ENCODE results near the gene FHOD3.

FHOD3 gene

DNA sequence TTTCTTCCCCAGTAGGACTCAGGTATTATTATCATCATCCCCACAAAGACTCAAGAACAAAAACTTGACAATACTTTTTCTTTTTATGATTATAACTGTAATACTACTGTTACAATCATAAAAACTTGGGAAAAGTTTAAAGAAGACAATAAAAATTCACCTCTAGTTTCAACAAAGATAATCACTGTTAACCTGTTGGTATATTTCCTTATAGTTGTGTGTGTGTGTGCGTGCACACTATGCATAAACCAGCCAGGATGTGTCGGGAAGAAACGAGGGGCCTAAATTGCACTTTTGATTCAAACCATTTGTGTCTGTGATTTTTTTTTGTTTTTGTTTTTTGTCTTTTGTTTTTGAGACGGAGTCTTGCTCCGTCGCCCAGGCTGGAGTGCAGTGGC, 298.3 kb downstream of the FHOD3 start:
- TF ChIP-seq GATA3 (IDR thresholded peaks at IDR 0.05; ENCODE audit: low read depth, low read length) (no peak), GATA2 (IDR thresholded peaks at IDR 0.05; ENCODE audit: low read depth, low read length) (no peak)

GRCh38 chr18:36597636-36598035, 300.1 kb downstream of the FHOD3 start:
- TF ChIP-seq GATA3 (IDR thresholded peaks at IDR 0.05; ENCODE audit: low read depth, low read length), result no peak
- no peak for TF ChIP-seq GATA2 (IDR thresholded peaks at IDR 0.05; ENCODE audit: low read depth, low read length)

DNA sequence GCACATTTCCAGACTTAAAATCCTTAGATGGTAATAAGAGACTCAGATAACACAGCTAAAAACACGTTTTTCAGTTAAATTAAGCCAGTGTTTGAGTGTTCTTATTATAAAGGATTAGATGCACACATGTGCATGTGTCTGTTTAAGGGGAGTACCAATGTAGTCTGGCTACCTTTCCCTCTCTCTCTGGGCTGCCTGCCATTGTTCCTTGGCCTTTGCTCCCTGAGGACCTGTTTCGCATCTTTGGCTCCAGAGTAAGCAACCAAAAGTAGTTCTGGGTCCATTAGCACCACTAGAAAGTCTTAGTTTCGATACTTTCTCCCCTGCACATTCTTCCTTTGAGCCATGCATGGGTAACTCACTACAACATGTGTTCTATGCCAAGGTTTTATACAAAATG, 303.0 kb downstream of the FHOD3 start:
- no peak for TF ChIP-seq GATA2 (IDR thresholded peaks at IDR 0.05; ENCODE audit: low read depth, low read length)
- no peak for TF ChIP-seq GATA3 (IDR thresholded peaks at IDR 0.05; ENCODE audit: low read depth, low read length)

DNA sequence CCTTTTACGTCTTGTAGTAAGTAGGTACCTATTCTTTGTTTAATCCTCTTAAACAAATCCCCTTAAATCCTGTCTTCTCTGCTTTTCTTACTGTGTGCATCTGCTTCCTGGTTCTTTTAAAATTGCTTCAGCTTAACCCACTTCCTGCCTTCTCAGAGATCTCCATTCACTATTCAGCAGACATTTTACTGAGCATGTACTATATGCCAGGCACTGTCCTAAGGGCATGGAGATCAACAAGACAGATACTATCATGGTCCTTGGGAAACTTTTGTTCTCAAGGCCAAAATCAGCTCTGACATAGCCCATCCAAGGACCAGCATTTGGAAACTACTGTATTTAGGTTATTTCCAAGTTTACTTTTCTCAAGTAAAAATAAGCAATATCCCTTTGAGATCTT, 303.8 kb downstream of the FHOD3 start:
- no peak for TF ChIP-seq GATA3 (IDR thresholded peaks at IDR 0.05; ENCODE audit: low read depth, low read length)
- TF ChIP-seq GATA2 (IDR thresholded peaks at IDR 0.05; ENCODE audit: low read depth, low read length), result no peak

GRCh38 chr18:36602071-36602470, 304.6 kb downstream of the FHOD3 start:
- TF ChIP-seq GATA2 (IDR thresholded peaks at IDR 0.05; ENCODE audit: low read depth, low read length) (no peak), GATA3 (IDR thresholded peaks at IDR 0.05; ENCODE audit: low read depth, low read length) (no peak)

- TF ChIP-seq GATA3 (IDR thresholded peaks at IDR 0.05; ENCODE audit: low read depth, low read length) (no peak), GATA2 (IDR thresholded peaks at IDR 0.05; ENCODE audit: low read depth, low read length) (no peak)
Measured at GRCh38 chr18:36602620-36603019, 305.1 kb downstream of the FHOD3 start.

DNA sequence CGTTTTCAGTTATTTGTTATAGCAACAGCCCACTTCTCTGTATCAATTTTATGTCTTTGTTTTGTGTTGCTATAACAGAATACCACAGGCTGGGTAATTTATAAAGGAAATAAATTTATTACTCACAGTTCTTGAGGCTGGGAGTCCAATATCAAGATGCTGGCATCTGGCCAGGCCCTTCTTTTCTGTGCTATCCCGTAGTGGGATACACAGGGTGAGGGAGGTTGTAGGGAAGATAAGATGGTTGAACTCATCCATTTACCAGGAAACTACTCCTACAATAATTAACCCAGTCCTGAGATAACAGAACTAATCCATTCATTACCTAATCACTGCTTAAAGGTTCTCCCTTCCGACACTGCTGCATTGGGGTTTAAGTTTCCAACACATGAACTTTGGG, 310.6 kb downstream of the FHOD3 start:
- TF ChIP-seq GATA3 (IDR thresholded peaks at IDR 0.05; ENCODE audit: low read depth, low read length) (no peak), GATA2 (IDR thresholded peaks at IDR 0.05; ENCODE audit: low read depth, low read length) (no peak)

GRCh38 chr18:36610258-36610657, 312.7 kb downstream of the FHOD3 start:
- TF ChIP-seq GATA3 (IDR thresholded peaks at IDR 0.05; ENCODE audit: low read depth, low read length), result no peak
- TF ChIP-seq GATA2 (IDR thresholded peaks at IDR 0.05; ENCODE audit: low read depth, low read length), result no peak

DNA sequence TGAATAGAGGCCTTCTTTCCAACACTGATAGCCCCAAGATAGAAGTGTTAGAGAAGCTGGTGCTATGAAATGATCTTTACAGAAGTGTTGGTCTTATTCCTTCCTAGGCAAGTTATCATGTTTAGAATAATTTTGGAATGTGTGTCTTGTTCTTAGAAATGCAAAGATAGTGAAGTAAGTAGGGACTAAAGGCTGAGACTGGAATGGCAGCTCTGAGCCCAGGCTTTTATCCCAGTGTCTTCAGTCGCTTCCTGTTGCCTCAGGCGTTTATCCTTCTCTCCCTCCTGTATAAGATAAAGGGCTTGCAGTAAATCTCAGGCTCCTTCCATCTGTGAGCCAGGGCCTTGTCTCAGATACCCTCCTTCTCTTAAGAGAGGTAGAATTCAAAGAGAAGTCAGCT, 313.1 kb downstream of the FHOD3 start:
- TF ChIP-seq GATA3 (IDR thresholded peaks at IDR 0.05; ENCODE audit: low read depth, low read length), result no peak

DNA sequence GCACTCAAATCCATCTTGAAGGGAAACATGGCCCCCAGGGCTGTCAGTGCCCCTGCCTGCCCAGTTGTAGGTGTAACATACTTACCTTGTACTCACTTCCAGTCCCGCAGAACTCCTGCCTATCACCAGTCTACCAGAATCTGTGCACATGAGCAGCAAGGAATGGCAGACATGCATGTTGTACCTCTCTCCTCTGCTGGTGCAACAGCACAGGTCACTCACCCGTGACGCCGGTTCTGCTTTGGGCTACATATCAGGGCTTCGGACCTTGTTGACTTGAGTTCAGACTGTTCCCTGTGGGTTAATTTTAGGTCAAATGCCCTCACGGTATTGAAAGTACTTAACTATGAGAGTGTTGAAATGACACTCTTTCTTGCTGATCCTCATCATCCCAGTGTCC, 315.6 kb downstream of the FHOD3 start:
- TF ChIP-seq GATA3 (IDR thresholded peaks at IDR 0.05; ENCODE audit: low read depth, low read length) (no peak), GATA2 (IDR thresholded peaks at IDR 0.05; ENCODE audit: low read depth, low read length) (no peak)

DNA sequence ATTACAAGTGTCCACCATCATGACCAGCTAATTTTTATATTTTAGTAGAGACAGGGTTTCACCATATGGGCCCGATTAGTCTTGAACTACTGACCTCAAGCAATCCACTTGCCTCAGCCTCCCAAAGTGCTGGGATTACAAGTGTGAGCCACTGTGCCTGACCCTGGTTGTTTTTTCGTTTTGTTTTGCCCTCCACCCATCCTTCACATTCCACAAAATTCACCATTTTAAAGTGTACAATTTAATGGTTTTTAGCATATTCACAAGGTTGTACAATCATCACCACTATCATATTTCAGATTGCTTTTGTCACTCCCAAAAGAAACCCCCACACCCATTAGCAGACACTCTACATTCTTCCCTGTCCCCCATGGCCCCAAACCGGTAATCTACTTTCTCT, 316.3 kb downstream of the FHOD3 start:
- no peak for TF ChIP-seq GATA2 (IDR thresholded peaks at IDR 0.05; ENCODE audit: low read depth, low read length)
- TF ChIP-seq GATA3 (IDR thresholded peaks at IDR 0.05; ENCODE audit: low read depth, low read length), result no peak

- no peak for TF ChIP-seq GATA3 (IDR thresholded peaks at IDR 0.05; ENCODE audit: low read depth, low read length)
Measured at GRCh38 chr18:36620788-36621187, 323.3 kb downstream of the FHOD3 start.

- TF ChIP-seq GATA3 (IDR thresholded peaks at IDR 0.05; ENCODE audit: low read depth, low read length), result no peak
- no peak for TF ChIP-seq GATA2 (IDR thresholded peaks at IDR 0.05; ENCODE audit: low read depth, low read length)
Measured at GRCh38 chr18:36622610-36623009, 325.1 kb downstream of the FHOD3 start.

- no peak for TF ChIP-seq GATA2 (IDR thresholded peaks at IDR 0.05; ENCODE audit: low read depth, low read length)
- TF ChIP-seq GATA3 (IDR thresholded peaks at IDR 0.05; ENCODE audit: low read depth, low read length), result no peak
Measured at GRCh38 chr18:36623091-36623490, 325.6 kb downstream of the FHOD3 start.

- no peak for TF ChIP-seq GATA2 (IDR thresholded peaks at IDR 0.05; ENCODE audit: low read depth, low read length)
- no peak for TF ChIP-seq GATA3 (IDR thresholded peaks at IDR 0.05; ENCODE audit: low read depth, low read length)
Measured at GRCh38 chr18:36623681-36624190, 326.2 kb downstream of the FHOD3 start.

- TF ChIP-seq GATA3 (IDR thresholded peaks at IDR 0.05; ENCODE audit: low read depth, low read length) (no peak), GATA2 (IDR thresholded peaks at IDR 0.05; ENCODE audit: low read depth, low read length) (no peak)
Measured at GRCh38 chr18:36624451-36625167, 327.1 kb downstream of the FHOD3 start.

All from SH-SY5Y (cell line).